Sigmoid colon (tissue), 7 donors: Measurements from ENCODE around the gene MARS1. TPM values are rescaled to one million over a fixed set of nuclear protein-coding genes. Genes with fewer than 3 reads are reported as not detected.
"Not testable (repeated sequence)": the region's sequence is repeated elsewhere in the genome, so short reads cannot be mapped to it uniquely, and the experiment has no call there.

Experiments used
- DNase-seq: peaks from one replicate; pipeline ENCODE4 v3.0.0-alpha.2; 2019
- H3K27ac ChIP-seq, 4 donors: fragments of 200-600 bp; sonication (generic); one replicate each; pipeline ENCODE4 v1.5.1; 2016 to 2019; ENCODE audit warnings: mild to moderate bottlenecking in 1 of 4
- H3K27me3 ChIP-seq, 3 donors: fragments of 200-600 bp; sonication (generic); one replicate each; pipeline ENCODE4 v1.5.1; 2019; ENCODE audit warnings: mild to moderate bottlenecking in 1 of 3
- H3K36me3 ChIP-seq, 4 donors: fragments of 200-600 bp; sonication (generic); one replicate each; pipeline ENCODE4 v1.5.1; 2016 to 2019
- H3K4me1 ChIP-seq, 4 donors: fragments of 200-600 bp; sonication (generic); one replicate each; pipeline ENCODE4 v1.5.1; 2017 to 2019
- H3K4me3 ChIP-seq, 4 donors: fragments of 200-600 bp; sonication (generic); one replicate each; pipeline ENCODE4 v1.5.1; 2017 to 2019; ENCODE audit warnings: mild to moderate bottlenecking in 2 of 4, moderate library complexity in 1 of 4
- H3K9me3 ChIP-seq, 4 donors: fragments of 200-600 bp in 3 of 4; sonication (generic) in 3 of 4; one replicate each; pipeline versions ENCODE4 v1.5.1 to v1.6.1; 2013 to 2019
- EP300 ChIP-seq, 4 donors: sonication (generic); formaldehyde crosslinking; IDR thresholded peaks; one replicate each; pipeline ENCODE4 v1.6.1; 2017; ENCODE audit warnings: antibody characterized with exemption in 4 of 4
- POLR2A ChIP-seq, 2 donors: fragments of 450-650 bp; IDR thresholded peaks; one replicate each; pipeline ENCODE4 v1.6.1; 2016; ENCODE audit warnings: antibody characterized with exemption in 2 of 2, mild to moderate bottlenecking in 2 of 2, moderate library complexity in 2 of 2
- POLR2AphosphoS5 ChIP-seq, 4 donors: sonication (generic); formaldehyde crosslinking; IDR thresholded peaks; one replicate each; pipeline ENCODE4 v1.6.1; 2017; ENCODE audit warnings: antibody characterized with exemption in 4 of 4
- WGBS, 2 donors: extraction: QIAGEN DNeasy Blood & Tissue Kit; methylation state at CpG; one replicate each; pipeline ENCODE4 v1.1.7; 2013; 5-methylcytosine and 5-hydroxymethylcytosine counted together
- intact Hi-C: fragments of 100-400 bp; cut with DNase I; formaldehyde crosslinking; loops from one replicate; pipeline ENCODE4 v1.15.1; 2023
- polyA plus RNA-seq, 3 donors: library from polyadenylated mRNA; stranded (reverse); fragments of 200-250 nt; gene quantifications; one replicate each; pipeline ENCODE4 v1.2.3, GENCODE V29; 2013
- total RNA-seq, 4 donors: library from RNA; depleted of rRNA; stranded (reverse); fragments of >200 nt; gene quantifications; one replicate each; pipeline ENCODE4 v1.1.0, GENCODE V29; 2016
- TF ChIP-seq, protein P1 (sequence below), 4 experiments: fragments of 450-650 bp in 3 of 4; fragments of 200-600 bp in 1 of 4; IDR thresholded peaks; one replicate each; pipeline ENCODE4 v1.5.1; 2016 to 2019; ENCODE audit warnings: antibody characterized with exemption in 4 of 4, mild to moderate bottlenecking in 3 of 4, moderate library complexity in 2 of 4
- donor health status: healthy with polysubstance abuse.
- donor health status: Bipolar disorder and iron deficiency.
- donor health status: healthy.

The MARS1 gene
- 10 to 100 TPM; 46.6 to 56.3 (median 53.2) TPM for total RNA-seq
- 10 to 100 TPM; 22.9 to 86.2 (median 25.8) TPM for polyA plus RNA-seq

DNA sequence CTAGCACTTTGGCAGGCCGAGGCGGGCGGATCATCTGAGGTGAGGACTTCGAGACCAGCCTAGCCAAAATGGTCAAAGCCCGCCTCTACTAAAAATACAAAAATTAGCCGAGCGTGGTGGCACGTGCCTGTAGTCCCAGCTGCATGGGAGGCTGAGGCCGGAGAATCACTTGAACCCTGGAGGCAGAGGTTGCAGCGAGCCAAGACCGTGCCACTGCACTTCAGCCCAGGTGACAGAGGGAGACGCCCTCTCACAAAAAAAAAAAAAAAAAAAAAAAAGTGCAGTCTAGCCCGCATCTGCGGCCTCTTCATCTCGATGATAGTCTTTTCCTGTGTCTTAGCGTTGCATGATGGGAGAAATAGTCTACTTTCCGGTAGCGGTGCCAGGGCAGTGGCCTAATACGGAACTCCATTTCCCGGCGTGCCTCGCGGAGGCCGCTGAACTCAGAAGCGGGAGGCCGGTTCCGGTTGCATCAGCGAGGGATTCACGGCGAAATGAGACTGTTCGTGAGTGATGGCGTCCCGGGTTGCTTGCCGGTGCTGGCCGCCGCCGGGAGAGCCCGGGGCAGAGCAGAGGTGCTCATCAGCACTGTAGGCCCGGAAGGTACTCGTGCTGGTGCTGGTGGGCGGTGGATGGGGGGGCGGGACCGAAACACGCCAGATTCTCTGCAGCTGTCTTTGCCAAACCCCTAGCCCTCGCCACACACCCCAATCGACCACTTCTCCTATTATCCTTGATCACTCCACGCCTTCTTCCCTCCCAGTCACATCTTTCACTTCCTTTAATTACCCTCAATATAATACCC is at the start of gene MARS1:
TSS of gene MARS1 (plus strand) at position 472 of the 805 bp plus-strand sequence. CDS start at position 495, 23 bp downstream.
- Histone ChIP-seq H3K4me1 (peaks cover 0 to 22% (median 13%) of the 10 kb centered on the region in 4 donors), H3K4me3 (peak within 1 kb of the TSS; percentile 80 to 97 (median 92)), H3K27ac (peak within 1 kb of the TSS; percentile 81 to 87 (median 86)), H3K9me3 (no peaks in the 10 kb centered on the region), H3K36me3 (peaks cover 19 to 38% (median 22%) of the 10 kb centered on the region in 4 donors), H3K27me3 (no peaks in the 10 kb centered on the region)
- intact Hi-C loops = loop anchor here (2.0 to 5.0 kb wide), 2 partner anchors 25 to 35 kb away; partner anchors contain the start of genes DDIT3 and MBD6
- DNase-seq = peak; percentile 98
- TF ChIP-seq, protein P1, sequence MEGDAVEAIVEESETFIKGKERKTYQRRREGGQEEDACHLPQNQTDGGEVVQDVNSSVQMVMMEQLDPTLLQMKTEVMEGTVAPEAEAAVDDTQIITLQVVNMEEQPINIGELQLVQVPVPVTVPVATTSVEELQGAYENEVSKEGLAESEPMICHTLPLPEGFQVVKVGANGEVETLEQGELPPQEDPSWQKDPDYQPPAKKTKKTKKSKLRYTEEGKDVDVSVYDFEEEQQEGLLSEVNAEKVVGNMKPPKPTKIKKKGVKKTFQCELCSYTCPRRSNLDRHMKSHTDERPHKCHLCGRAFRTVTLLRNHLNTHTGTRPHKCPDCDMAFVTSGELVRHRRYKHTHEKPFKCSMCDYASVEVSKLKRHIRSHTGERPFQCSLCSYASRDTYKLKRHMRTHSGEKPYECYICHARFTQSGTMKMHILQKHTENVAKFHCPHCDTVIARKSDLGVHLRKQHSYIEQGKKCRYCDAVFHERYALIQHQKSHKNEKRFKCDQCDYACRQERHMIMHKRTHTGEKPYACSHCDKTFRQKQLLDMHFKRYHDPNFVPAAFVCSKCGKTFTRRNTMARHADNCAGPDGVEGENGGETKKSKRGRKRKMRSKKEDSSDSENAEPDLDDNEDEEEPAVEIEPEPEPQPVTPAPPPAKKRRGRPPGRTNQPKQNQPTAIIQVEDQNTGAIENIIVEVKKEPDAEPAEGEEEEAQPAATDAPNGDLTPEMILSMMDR (IDR thresholded peaks at IDR 0.05) = no peak
- TF ChIP-seq POLR2AphosphoS5 (IDR thresholded peaks at IDR 0.05) = peak; percentile 76 to 93 (median 88)
- TF ChIP-seq POLR2A (IDR thresholded peaks at IDR 0.05) = peak; percentile 47 to 65
- TF ChIP-seq EP300 (IDR thresholded peaks at IDR 0.05) = peak in 1 of 4 donors; percentile 83
- WGBS, 2 donors = 5 to 9% methylated on average over 47 of the region's 47 CpGs

DNA sequence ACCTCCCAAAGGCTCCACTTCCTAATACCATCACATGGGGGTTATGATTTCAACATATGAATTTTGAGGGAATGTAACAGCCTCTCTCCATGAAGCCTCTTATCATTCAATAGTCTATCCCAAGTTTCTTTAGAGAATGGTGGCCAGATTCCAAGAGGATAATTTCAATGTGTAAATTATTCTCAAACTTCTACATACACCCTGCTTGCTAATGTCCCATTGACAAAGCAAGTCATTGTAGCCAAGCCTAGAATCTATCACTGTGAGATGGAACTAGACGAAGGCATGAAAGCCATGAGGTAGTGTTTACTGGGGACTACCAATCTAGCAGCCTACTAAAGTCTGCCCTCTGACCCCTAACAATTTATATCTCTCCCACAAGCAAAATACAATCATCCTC is 49.5 kb upstream of the MARS1 start:
- Histone ChIP-seq H3K4me3 (no peak overlapping the region), H3K9me3 (no peaks in the 10 kb centered on the region), H3K27ac (no peak overlapping the region), H3K4me1 (no peaks in the 10 kb centered on the region), H3K36me3 (no peaks in the 10 kb centered on the region), H3K27me3 (no peaks in the 10 kb centered on the region)
- TF ChIP-seq, protein P1 (IDR thresholded peaks at IDR 0.05) = no peak
- no peak for TF ChIP-seq POLR2A (IDR thresholded peaks at IDR 0.05)
- TF ChIP-seq POLR2AphosphoS5 (IDR thresholded peaks at IDR 0.05) = no peak
- TF ChIP-seq EP300 (IDR thresholded peaks at IDR 0.05) = no peak
- WGBS, 2 donors = 21 to 60% methylated on average over 1 of the region's 1 CpG
- intact Hi-C loops = no loop called here
- DNase-seq = no peak

DNA sequence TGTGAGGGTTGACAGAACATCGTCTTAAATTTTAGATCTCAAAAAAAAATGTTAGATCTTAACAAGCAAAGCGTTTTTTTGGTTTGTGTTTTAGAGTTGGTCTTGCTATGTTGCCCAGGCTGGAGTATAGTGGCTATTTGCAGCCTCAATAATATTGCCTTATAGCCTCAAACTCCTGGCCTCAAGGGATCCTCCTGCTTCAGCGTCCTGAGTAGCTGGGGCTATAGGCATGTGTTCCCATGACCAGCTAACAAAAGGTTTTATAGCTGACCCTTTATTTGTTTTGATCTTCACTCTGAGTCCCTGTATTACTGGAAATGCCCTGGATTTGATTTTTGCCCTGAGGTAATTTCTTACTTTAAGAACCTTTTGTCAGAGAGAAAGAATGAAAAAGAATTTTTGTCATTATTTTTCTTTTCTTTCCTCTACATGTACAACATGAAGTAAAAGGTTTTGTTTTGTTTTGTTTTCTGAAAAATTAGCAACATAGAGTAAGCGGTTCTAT is 48.1 kb upstream of the MARS1 start:
- no peaks in the 10 kb centered on the region for H3K27me3 ChIP-seq
- no peak overlapping the region for H3K27ac ChIP-seq
- no peaks in the 10 kb centered on the region for H3K36me3 ChIP-seq
- WGBS, 2 donors = 84 to 86% methylated on average over 4 of the region's 4 CpGs
- no peak for TF ChIP-seq EP300 (IDR thresholded peaks at IDR 0.05)
- no peak for TF ChIP-seq POLR2AphosphoS5 (IDR thresholded peaks at IDR 0.05)
- TF ChIP-seq POLR2A (IDR thresholded peaks at IDR 0.05) = no peak
- TF ChIP-seq, protein P1 (IDR thresholded peaks at IDR 0.05) = no peak
- DNase-seq = no peak
- H3K4me1 ChIP-seq = no peaks in the 10 kb centered on the region
- H3K9me3 ChIP-seq = no peaks in the 10 kb centered on the region
- H3K4me3 ChIP-seq = no peak overlapping the region
- intact Hi-C loops = no loop called here

DNA sequence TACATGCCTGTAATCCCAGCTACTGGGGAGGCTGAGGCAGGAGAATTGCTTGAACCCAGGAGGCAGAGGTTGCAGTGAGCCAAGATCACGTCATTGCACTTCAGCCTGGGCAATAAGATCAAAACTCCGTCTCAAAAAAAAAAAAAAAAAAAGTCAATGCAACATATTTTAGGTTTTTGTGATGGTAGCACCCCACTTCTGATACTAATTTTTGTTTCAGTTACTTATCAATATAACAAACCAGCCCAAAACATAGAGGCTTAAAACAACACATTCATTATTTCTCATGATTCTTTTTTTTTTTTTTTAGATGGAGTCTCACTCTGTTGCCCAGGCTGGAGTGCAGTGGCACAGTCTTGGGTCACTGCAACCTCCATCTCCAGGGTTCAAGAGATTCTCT is 46.5 kb upstream of the MARS1 start:
- H3K27ac ChIP-seq, H3K9me3 ChIP-seq, DNase-seq, intact Hi-C loops, H3K4me3 ChIP-seq, H3K4me1 ChIP-seq, H3K27me3 ChIP-seq, H3K36me3 ChIP-seq: not testable (repeated sequence)
- 83 to 90% methylated on average over 2 of the region's 2 CpGs for WGBS, 2 donors

DNA sequence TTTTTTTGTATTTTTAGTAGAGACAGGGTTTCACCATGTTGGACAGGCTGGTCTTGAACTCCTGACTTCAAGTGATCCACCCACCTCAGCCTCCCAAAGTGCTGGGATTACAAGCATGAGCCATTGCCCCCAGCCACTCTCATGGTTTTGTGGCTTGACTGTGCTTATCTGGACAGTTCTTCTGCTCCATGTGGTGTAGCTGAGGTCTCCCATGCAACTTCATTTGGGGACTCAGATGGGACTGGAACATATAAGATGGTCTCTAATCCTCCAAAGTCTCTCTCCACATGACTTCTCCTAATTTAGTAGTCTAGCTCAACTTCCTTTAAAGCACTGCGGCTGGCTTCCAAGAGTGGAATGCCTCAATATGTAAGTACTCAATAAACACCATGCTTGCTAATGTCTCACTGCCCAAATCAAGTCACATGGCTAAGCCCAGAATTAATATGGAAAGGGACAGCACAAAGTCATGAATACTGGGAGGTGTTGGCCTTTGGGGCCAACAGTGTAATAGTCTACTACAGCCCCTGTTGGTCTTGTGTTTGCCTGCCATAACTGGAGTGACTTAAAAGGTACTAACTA is 45.9 kb upstream of the MARS1 start:
- DNase-seq = no peak
- H3K27me3 ChIP-seq = no peaks in the 10 kb centered on the region
- WGBS, 2 donors = 44 to 90% methylated on average over 1 of the region's 1 CpG
- TF ChIP-seq POLR2A (IDR thresholded peaks at IDR 0.05) (no peak), EP300 (IDR thresholded peaks at IDR 0.05) (no peak), POLR2AphosphoS5 (IDR thresholded peaks at IDR 0.05) (no peak)
- TF ChIP-seq, protein P1 (IDR thresholded peaks at IDR 0.05) = no peak
- no peak overlapping the region for H3K4me3 ChIP-seq
- intact Hi-C loops = no loop called here
- H3K9me3 ChIP-seq = no peaks in the 10 kb centered on the region
- H3K27ac ChIP-seq = no peak overlapping the region
- H3K4me1 ChIP-seq = no peaks in the 10 kb centered on the region
- no peaks in the 10 kb centered on the region for H3K36me3 ChIP-seq

DNA sequence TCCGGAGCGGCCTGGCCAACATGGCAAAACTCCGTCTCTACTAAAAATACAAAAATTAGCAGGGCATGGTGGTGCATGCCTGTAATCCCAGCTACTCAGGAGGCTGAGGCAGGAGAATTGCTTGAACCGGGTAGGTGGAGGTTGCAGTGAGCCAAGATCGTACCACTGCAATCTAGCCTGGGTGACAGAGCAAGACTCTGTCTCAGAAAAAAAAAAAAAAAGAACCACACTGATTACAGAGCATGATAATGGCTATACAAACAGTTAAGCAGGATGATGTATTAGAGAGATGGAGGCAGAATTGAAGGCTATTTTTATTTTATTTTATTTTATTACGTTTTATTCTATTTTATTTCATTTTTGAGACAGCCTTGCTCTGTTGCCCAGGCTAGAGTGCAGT is 43.5 kb upstream of the MARS1 start:
- intact Hi-C loops, H3K4me1 ChIP-seq, H3K9me3 ChIP-seq, H3K4me3 ChIP-seq, DNase-seq, H3K36me3 ChIP-seq, H3K27me3 ChIP-seq, H3K27ac ChIP-seq: not testable (repeated sequence)
- WGBS, 2 donors = 82 to 87% methylated on average over 6 of the region's 6 CpGs
